SK-N-DZ (cell line): ENCODE measurements around the gene TMEM250.

Experiments
- DNase-seq: peaks from one replicate; pipeline ENCODE4 v3.0.0-alpha.2; 2015; ENCODE audit warnings: low spot score

The TMEM250 gene

GRCh38 chr9:136147890-136148714, 29.4 kb upstream of the TMEM250 start:
- DNase-seq: no peak

- no peak for DNase-seq
Observed at GRCh38 chr9:136147038-136147889, 28.6 kb upstream of the TMEM250 start.

GRCh38 chr9:136146126-136147037, 27.7 kb upstream of the TMEM250 start:
- no peak for DNase-seq

- DNase-seq: no peak
Observed at GRCh38 chr9:136145580-136145979, 26.9 kb upstream of the TMEM250 start.

- no peak for DNase-seq
Observed at GRCh38 chr9:136144450-136144849, 25.8 kb upstream of the TMEM250 start.

- peak; percentile 67 for DNase-seq
Observed at GRCh38 chr9:136143215-136144001, 24.7 kb upstream of the TMEM250 start.

GRCh38 chr9:136142859-136143214, 24.2 kb upstream of the TMEM250 start:
- DNase-seq: no peak

GRCh38 chr9:136142414-136142796, 23.7 kb upstream of the TMEM250 start:
- no peak for DNase-seq

- no peak for DNase-seq
Observed at GRCh38 chr9:136141682-136142413, 23.2 kb upstream of the TMEM250 start.

- DNase-seq: no peak
Observed at GRCh38 chr9:136140966-136141365, 22.3 kb upstream of the TMEM250 start.

- no peak for DNase-seq
Observed at GRCh38 chr9:136140046-136140445, 21.4 kb upstream of the TMEM250 start.

GRCh38 chr9:136138566-136138965, 19.9 kb upstream of the TMEM250 start:
- peak; percentile 45 for DNase-seq

- no peak for DNase-seq
Observed at GRCh38 chr9:136137321-136138265, 18.9 kb upstream of the TMEM250 start.

- DNase-seq: no peak
Observed at GRCh38 chr9:136136127-136136925, 17.7 kb upstream of the TMEM250 start.

- DNase-seq: no peak
Observed at GRCh38 chr9:136135326-136136126, 16.9 kb upstream of the TMEM250 start.

- DNase-seq: no peak
Observed at GRCh38 chr9:136133959-136134484, 15.3 kb upstream of the TMEM250 start.
